ENCODE measurements around the gene ZCCHC2. TPM values are rescaled to one million over a fixed set of nuclear protein-coding genes. Genes with fewer than 3 reads are reported as not detected.

ZCCHC2 gene
- total and polyA plus RNA-seq, 5 donors from 2014 or later = 1.7 to 82.5 (median 2.1) TPM

GRCh38 chr18:62500174-62500573, 22.7 kb upstream of the ZCCHC2 start:
- Histone ChIP-seq H3K27me3 (ENCODE audit: control insufficient read depth, insufficient read depth, low read length) (peaks cover 9% of the 10 kb centered on the region), H3K4me1 (ENCODE audit: control insufficient read depth, insufficient read depth, low read length, poor library complexity, severe bottlenecking) (peaks cover under 1% of the 10 kb centered on the region), H3K36me3 (ENCODE audit: control insufficient read depth, insufficient read depth, low read length) (no peaks in the 10 kb centered on the region), H3K4me3 (ENCODE audit: low read depth, low read length) (no peak overlapping the region), H3K27ac (ENCODE audit: insufficient read depth, low read length, poor library complexity, severe bottlenecking) (no peak overlapping the region), H3K9me3 (ENCODE audit: control insufficient read depth in 2 of 2, low read length in 2 of 2) (no peaks in the 10 kb centered on the region)
- Mint-ChIP-seq H3K4me1 (peaks cover 0 to 6% (median 1%) of the 10 kb centered on the region in 4 donors), H3K36me3 (peaks cover 4% of the 10 kb centered on the region), H3K27me3 (peaks cover 28% of the 10 kb centered on the region), H3K4me3 (no peak overlapping the region), H3K27ac (no peak overlapping the region), H3K9me3 (no peaks in the 10 kb centered on the region)
- DNase-seq (no peak), ATAC-seq (ENCODE audit: low read depth in 2 of 2) (no peak)

GRCh38 chr18:62500966-62501591, 21.7 kb upstream of the ZCCHC2 start:
- DNase-seq (no peak), ATAC-seq (ENCODE audit: low read depth in 2 of 2) (no peak)
- Histone ChIP-seq H3K27ac (ENCODE audit: insufficient read depth, low read length, poor library complexity, severe bottlenecking) (no peak overlapping the region), H3K9me3 (ENCODE audit: control insufficient read depth in 2 of 2, low read length in 2 of 2) (no peaks in the 10 kb centered on the region), H3K4me1 (ENCODE audit: control insufficient read depth, insufficient read depth, low read length, poor library complexity, severe bottlenecking) (peaks cover 9% of the 10 kb centered on the region), H3K36me3 (ENCODE audit: control insufficient read depth, insufficient read depth, low read length) (no peaks in the 10 kb centered on the region), H3K27me3 (ENCODE audit: control insufficient read depth, insufficient read depth, low read length) (peaks cover 4% of the 10 kb centered on the region), H3K4me3 (ENCODE audit: low read depth, low read length) (no peak overlapping the region)
- H3K36me3 Mint-ChIP-seq = peaks cover 4% of the 10 kb centered on the region
- H3K27ac Mint-ChIP-seq = no peak overlapping the region
- no peak overlapping the region for H3K4me3 Mint-ChIP-seq
- H3K4me1 Mint-ChIP-seq = peaks cover 5 to 12% (median 7%) of the 10 kb centered on the region in 4 donors
- H3K9me3 Mint-ChIP-seq = no peaks in the 10 kb centered on the region
- H3K27me3 Mint-ChIP-seq = peaks cover 28% of the 10 kb centered on the region

GRCh38 chr18:62505669-62506494, 16.9 kb upstream of the ZCCHC2 start:
- Mint-ChIP-seq H3K4me3 (peak overlapping the region; percentile 88 to 92 (median 90)), H3K4me1 (peaks cover 10 to 20% (median 14%) of the 10 kb centered on the region in 4 donors), H3K27ac (peak overlapping the region; percentile 94 to 100 (median 98)), H3K27me3 (peaks cover 16% of the 10 kb centered on the region), H3K9me3 (peaks cover 0 to 5% (median 0%) of the 10 kb centered on the region in 7 donors), H3K36me3 (peaks cover 4% of the 10 kb centered on the region)
- peaks cover 0 to 3% of the 10 kb centered on the region in 2 experiments for H3K9me3 ChIP-seq (ENCODE audit: control insufficient read depth in 2 of 2, low read length in 2 of 2)
- H3K36me3 ChIP-seq (ENCODE audit: control insufficient read depth, insufficient read depth, low read length) = no peaks in the 10 kb centered on the region
- H3K4me3 ChIP-seq (ENCODE audit: low read depth, low read length) = peak overlapping the region; percentile 96
- DNase-seq (peak in 2 of 3 donors; percentile 47 to 88), ATAC-seq (ENCODE audit: low read depth in 2 of 2) (peak; percentile 80 to 89)
- peaks cover 2% of the 10 kb centered on the region for H3K27me3 ChIP-seq (ENCODE audit: control insufficient read depth, insufficient read depth, low read length)
- H3K27ac ChIP-seq (ENCODE audit: insufficient read depth, low read length, poor library complexity, severe bottlenecking) = peak overlapping the region; percentile 77
- peaks cover 16% of the 10 kb centered on the region for H3K4me1 ChIP-seq (ENCODE audit: control insufficient read depth, insufficient read depth, low read length, poor library complexity, severe bottlenecking)

- H3K4me3 ChIP-seq (ENCODE audit: low read depth, low read length) = peak overlapping the region; percentile 96
- Mint-ChIP-seq H3K4me3 (peak overlapping the region; percentile 88 to 92 (median 90)), H3K36me3 (peaks cover 4% of the 10 kb centered on the region), H3K9me3 (peaks cover 0 to 11% (median 1%) of the 10 kb centered on the region in 7 donors), H3K27ac (peak overlapping the region; percentile 94 to 100 (median 98)), H3K4me1 (peaks cover 10 to 20% (median 14%) of the 10 kb centered on the region in 4 donors), H3K27me3 (peaks cover 14% of the 10 kb centered on the region)
- peaks cover 16% of the 10 kb centered on the region for H3K4me1 ChIP-seq (ENCODE audit: control insufficient read depth, insufficient read depth, low read length, poor library complexity, severe bottlenecking)
- H3K27ac ChIP-seq (ENCODE audit: insufficient read depth, low read length, poor library complexity, severe bottlenecking) = peak overlapping the region; percentile 77
- H3K9me3 ChIP-seq (ENCODE audit: control insufficient read depth in 2 of 2, low read length in 2 of 2) = peaks cover 3 to 11% of the 10 kb centered on the region in 2 experiments
- peak in 1 of 2 donors; percentile 2 for ATAC-seq (ENCODE audit: low read depth in 2 of 2)
- H3K27me3 ChIP-seq (ENCODE audit: control insufficient read depth, insufficient read depth, low read length) = peaks cover 3% of the 10 kb centered on the region
- H3K36me3 ChIP-seq (ENCODE audit: control insufficient read depth, insufficient read depth, low read length) = peaks cover under 1% of the 10 kb centered on the region
- no peak for DNase-seq
These were observed 16.2 kb upstream of the ZCCHC2 start for GRCh38 chr18:62506495-62507143.

- Mint-ChIP-seq H3K9me3 (peaks cover 1 to 38% (median 20%) of the 10 kb centered on the region in 7 donors), H3K36me3 (peaks cover 6% of the 10 kb centered on the region), H3K27me3 (peaks cover 22% of the 10 kb centered on the region), H3K27ac (no peak overlapping the region), H3K4me1 (peaks cover 10 to 18% (median 14%) of the 10 kb centered on the region in 4 donors), H3K4me3 (no peak overlapping the region)
- ATAC-seq (ENCODE audit: low read depth in 2 of 2) (no peak), DNase-seq (no peak)
- H3K27ac ChIP-seq (ENCODE audit: insufficient read depth, low read length, poor library complexity, severe bottlenecking) = no peak overlapping the region
- peaks cover 35 to 42% of the 10 kb centered on the region in 2 experiments for H3K9me3 ChIP-seq (ENCODE audit: control insufficient read depth in 2 of 2, low read length in 2 of 2)
- peaks cover 2% of the 10 kb centered on the region for H3K36me3 ChIP-seq (ENCODE audit: control insufficient read depth, insufficient read depth, low read length)
- H3K4me3 ChIP-seq (ENCODE audit: low read depth, low read length) = no peak overlapping the region
- peaks cover 16% of the 10 kb centered on the region for H3K4me1 ChIP-seq (ENCODE audit: control insufficient read depth, insufficient read depth, low read length, poor library complexity, severe bottlenecking)
- peaks cover 4% of the 10 kb centered on the region for H3K27me3 ChIP-seq (ENCODE audit: control insufficient read depth, insufficient read depth, low read length)
These were observed 13.0 kb upstream of the ZCCHC2 start for GRCh38 chr18:62509779-62510178.

GRCh38 chr18:62510789-62511188, 12.0 kb upstream of the ZCCHC2 start:
- Histone ChIP-seq H3K27ac (ENCODE audit: insufficient read depth, low read length, poor library complexity, severe bottlenecking) (no peak overlapping the region), H3K4me3 (ENCODE audit: low read depth, low read length) (no peak overlapping the region), H3K27me3 (ENCODE audit: control insufficient read depth, insufficient read depth, low read length) (peaks cover 4% of the 10 kb centered on the region), H3K9me3 (ENCODE audit: control insufficient read depth in 2 of 2, low read length in 2 of 2) (peaks cover 40 to 52% of the 10 kb centered on the region in 2 experiments), H3K4me1 (ENCODE audit: control insufficient read depth, insufficient read depth, low read length, poor library complexity, severe bottlenecking) (peaks cover 10% of the 10 kb centered on the region), H3K36me3 (ENCODE audit: control insufficient read depth, insufficient read depth, low read length) (peaks cover 2% of the 10 kb centered on the region)
- no peak for DNase-seq
- Mint-ChIP-seq H3K4me1 (peaks cover 8 to 10% (median 9%) of the 10 kb centered on the region in 4 donors), H3K27me3 (peaks cover 22% of the 10 kb centered on the region), H3K36me3 (peaks cover 6% of the 10 kb centered on the region), H3K4me3 (no peak overlapping the region), H3K27ac (no peak overlapping the region), H3K9me3 (peaks cover 1 to 41% (median 20%) of the 10 kb centered on the region in 7 donors)
- no peak for ATAC-seq (ENCODE audit: low read depth in 2 of 2)

GRCh38 chr18:62512532-62512931, 10.3 kb upstream of the ZCCHC2 start:
- DNase-seq (no peak), ATAC-seq (ENCODE audit: low read depth in 2 of 2) (no peak)
- Histone ChIP-seq H3K4me1 (ENCODE audit: control insufficient read depth, insufficient read depth, low read length, poor library complexity, severe bottlenecking) (no peaks in the 10 kb centered on the region), H3K36me3 (ENCODE audit: control insufficient read depth, insufficient read depth, low read length) (peaks cover 2% of the 10 kb centered on the region), H3K27me3 (ENCODE audit: control insufficient read depth, insufficient read depth, low read length) (peaks cover 4% of the 10 kb centered on the region), H3K9me3 (ENCODE audit: control insufficient read depth in 2 of 2, low read length in 2 of 2) (peaks cover 40 to 55% of the 10 kb centered on the region in 2 experiments), H3K27ac (ENCODE audit: insufficient read depth, low read length, poor library complexity, severe bottlenecking) (no peak overlapping the region), H3K4me3 (ENCODE audit: low read depth, low read length) (no peak overlapping the region)
- Mint-ChIP-seq H3K27ac (no peak overlapping the region), H3K27me3 (peaks cover 23% of the 10 kb centered on the region), H3K36me3 (peaks cover 6% of the 10 kb centered on the region), H3K9me3 (peaks cover 1 to 42% (median 22%) of the 10 kb centered on the region in 7 donors), H3K4me3 (no peak overlapping the region), H3K4me1 (no peaks in the 10 kb centered on the region)

Measured in CD4-positive, CD25-positive, alpha-beta regulatory T cell (primary cell).